Heart left ventricle (tissue), 16 donors: ENCODE measurements around the gene EVA1A. TPM values are rescaled to one million over a fixed set of nuclear protein-coding genes. Genes with fewer than 3 reads are reported as not detected.

Experiments
- ATAC-seq, 4 donors: fragments of 200-7000 bp; cut with Tn5 transposase; one replicate each; pipeline ENCODE4 v1.9.1; 2020 to 2022; ENCODE audit warnings: moderate library complexity in 4 of 4, mild to moderate bottlenecking in 3 of 4, moderate number of reproducible peaks in 1 of 4
- DNase-seq, 5 donors: peaks; one replicate each; pipeline ENCODE4 v3.0.0-alpha.2; 2020
- H3K27ac ChIP-seq, 12 donors: fragments of 200-600 bp; sonication (generic) in 4 of 12; one replicate each; pipeline versions ENCODE4 v1.5.0 to v1.8.0; 2016 to 2022; ENCODE audit warnings: mild to moderate bottlenecking in 2 of 12
- H3K27me3 ChIP-seq, 9 donors: fragments of 200-600 bp; sonication (generic) in 2 of 9; one replicate each; pipeline versions ENCODE4 v1.5.1 to v1.8.0; 2016 to 2022; ENCODE audit warnings: mild to moderate bottlenecking in 3 of 9
- H3K36me3 ChIP-seq, 9 donors: fragments of 200-600 bp; sonication (generic) in 2 of 9; one replicate each; pipeline versions ENCODE4 v1.5.0 to v1.8.0; 2018 to 2022; ENCODE audit warnings: mild to moderate bottlenecking in 2 of 9
- H3K4me1 ChIP-seq, 12 donors: fragments of 200-600 bp; sonication (generic) in 4 of 12; one replicate each; pipeline versions ENCODE4 v1.5.0 to v1.8.0; 2016 to 2022; ENCODE audit warnings: mild to moderate bottlenecking in 3 of 12
- H3K4me3 ChIP-seq, 12 donors: fragments of 200-600 bp; sonication (generic) in 4 of 12; one replicate each; pipeline versions ENCODE4 v1.5.0 to v1.8.0; 2017 to 2022; ENCODE audit warnings: mild to moderate bottlenecking in 9 of 12, moderate library complexity in 4 of 12
- H3K9me3 ChIP-seq, 12 donors: fragments of 200-600 bp; sonication (generic) in 4 of 12; one replicate each; pipeline versions ENCODE4 v1.5.0 to v1.8.0; 2016 to 2022; ENCODE audit warnings: mild to moderate bottlenecking in 1 of 12
- POLR2A ChIP-seq, 2 donors: fragments of 450-650 bp; IDR thresholded peaks; one replicate each; pipeline ENCODE4 v1.6.1; 2017; ENCODE audit warnings: antibody characterized with exemption in 2 of 2, mild to moderate bottlenecking in 2 of 2, moderate library complexity in 2 of 2
- WGBS, 4 donors: extraction: QIAGEN DNeasy Blood & Tissue Kit in 2 of 4; methylation state at CpG; one replicate each; pipeline versions ENCODE4 v1.1.5 to v1.1.7; 2013 to 2018; 5-methylcytosine and 5-hydroxymethylcytosine counted together
- intact Hi-C, 10 donors: fragments of 100-400 bp; cut with DNase I; formaldehyde crosslinking; loops; one replicate each; pipeline versions ENCODE4 v1.11.1 to v1.14.2; 2022
- polyA plus RNA-seq, 2 donors: library from polyadenylated mRNA; stranded (reverse); fragments of 200-250 nt; gene quantifications; one replicate each; pipeline ENCODE4 v1.2.3, GENCODE V29; 2013
- total RNA-seq, 9 donors: library from RNA; depleted of rRNA in 2 of 9; stranded (reverse); fragments of >200 nt in 2 of 9; fragmentation: NEBNext Ultra II Directional in 3 of 9; extraction: Animal tissue kit (Norgen Biotek cat#: 25700) in 3 of 9; gene quantifications; one replicate each; pipeline versions ENCODE4 v1.1.0 to v1.2.4, GENCODE V29; 2016 to 2023
- TF ChIP-seq, protein P1 (sequence below), 12 donors: fragments of 200-600 bp; sonication (generic) in 4 of 12; IDR thresholded peaks; one replicate each; pipeline versions ENCODE4 v1.5.0 to v1.8.0; 2018 to 2022; ENCODE audit warnings: antibody characterized with exemption in 12 of 12, mild to moderate bottlenecking in 5 of 12
- donor health status: ischemic (EF 13 %, LVEDD 7.1; RV severe dilation, severe dysfunction).
- donor health status: healthy with polysubstance abuse.
- donor health status: DM: no; HTN: yes; CAD: no.
- donor health status: DM: no; HTN: no; CAD: no.
- donor health status: ischemic (EF 25% LVEDD 6.9; RV normal size, moderate dysfunction).
- donor health status: ischemic (EF 25% LVEDD 5.7; RV mildly dilated, moderate dysfunction).
- donor health status: healthy.
- donor health status: DM: yes; HTN: yes; CAD: no.
- donor health status: ischemic (EF 35%, LVEDD 5.7; RV mildly dilated, moderate dysfunction).
- donor health status: nonischemic (EF 11% LVEDD 7.7; RV severe dilation, severe dysfunction).
- donor health status: DM: yes; HTN: yes; CAD: no.
- donor health status: PGD.
- donor health status: ischemic (EF 29% LVEDD 5.4; RV normal size, mild dysfunction).
- donor health status: nonischemic (EF 23%, LVEDD 6.1; RV moderate dilation, normal function).

The EVA1A gene
- total and polyA plus RNA-seq, 11 donors = 0.19 to 5.0 (median 1.4) TPM; not detected in 1

- no peaks in the 10 kb centered on the region for H3K9me3 ChIP-seq
- DNase-seq = no peak
- H3K4me1 ChIP-seq = peaks cover 0 to 10% (median 0%) of the 10 kb centered on the region in 12 donors
- no peaks in the 10 kb centered on the region for H3K36me3 ChIP-seq
- no peak for ATAC-seq
- no peak overlapping the region for H3K4me3 ChIP-seq
- 86 to 93% (median 92%) methylated on average over 2 of the region's 2 CpGs for WGBS, 4 donors
- H3K27me3 ChIP-seq = no peaks in the 10 kb centered on the region
- TF ChIP-seq, protein P1, sequence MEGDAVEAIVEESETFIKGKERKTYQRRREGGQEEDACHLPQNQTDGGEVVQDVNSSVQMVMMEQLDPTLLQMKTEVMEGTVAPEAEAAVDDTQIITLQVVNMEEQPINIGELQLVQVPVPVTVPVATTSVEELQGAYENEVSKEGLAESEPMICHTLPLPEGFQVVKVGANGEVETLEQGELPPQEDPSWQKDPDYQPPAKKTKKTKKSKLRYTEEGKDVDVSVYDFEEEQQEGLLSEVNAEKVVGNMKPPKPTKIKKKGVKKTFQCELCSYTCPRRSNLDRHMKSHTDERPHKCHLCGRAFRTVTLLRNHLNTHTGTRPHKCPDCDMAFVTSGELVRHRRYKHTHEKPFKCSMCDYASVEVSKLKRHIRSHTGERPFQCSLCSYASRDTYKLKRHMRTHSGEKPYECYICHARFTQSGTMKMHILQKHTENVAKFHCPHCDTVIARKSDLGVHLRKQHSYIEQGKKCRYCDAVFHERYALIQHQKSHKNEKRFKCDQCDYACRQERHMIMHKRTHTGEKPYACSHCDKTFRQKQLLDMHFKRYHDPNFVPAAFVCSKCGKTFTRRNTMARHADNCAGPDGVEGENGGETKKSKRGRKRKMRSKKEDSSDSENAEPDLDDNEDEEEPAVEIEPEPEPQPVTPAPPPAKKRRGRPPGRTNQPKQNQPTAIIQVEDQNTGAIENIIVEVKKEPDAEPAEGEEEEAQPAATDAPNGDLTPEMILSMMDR (IDR thresholded peaks at IDR 0.05) = no peak
- TF ChIP-seq POLR2A (IDR thresholded peaks at IDR 0.05) = no peak
- H3K27ac ChIP-seq = no peak overlapping the region
- intact Hi-C loops = no loop called here
Measured at GRCh38 chr2:75524276-75524911, 36.3 kb downstream of the EVA1A start.

GRCh38 chr2:75523313-75524275 lies 37.1 kb downstream of the EVA1A start:
- Histone ChIP-seq H3K4me1 (peaks cover 0 to 10% (median 0%) of the 10 kb centered on the region in 12 donors), H3K4me3 (no peak overlapping the region), H3K27ac (no peak overlapping the region), H3K36me3 (no peaks in the 10 kb centered on the region), H3K27me3 (no peaks in the 10 kb centered on the region), H3K9me3 (no peaks in the 10 kb centered on the region)
- TF ChIP-seq POLR2A (IDR thresholded peaks at IDR 0.05) = no peak
- TF ChIP-seq, protein P1 (IDR thresholded peaks at IDR 0.05) = no peak
- ATAC-seq (no peak), DNase-seq (no peak)
- WGBS, 4 donors = 78 to 86% (median 82%) methylated on average over 6 of the region's 6 CpGs
- intact Hi-C loops = no loop called here

- WGBS, 4 donors = 71 to 80% (median 77%) methylated on average over 5 of the region's 5 CpGs
- Histone ChIP-seq H3K27me3 (no peaks in the 10 kb centered on the region), H3K4me1 (peaks cover 0 to 10% (median 0%) of the 10 kb centered on the region in 12 donors), H3K4me3 (no peak overlapping the region), H3K9me3 (no peaks in the 10 kb centered on the region), H3K36me3 (no peaks in the 10 kb centered on the region), H3K27ac (no peak overlapping the region)
- TF ChIP-seq, protein P1 (IDR thresholded peaks at IDR 0.05) = no peak
- no peak for TF ChIP-seq POLR2A (IDR thresholded peaks at IDR 0.05)
- ATAC-seq = peak in 1 of 4 donors; percentile 48
- intact Hi-C loops = no loop called here
- DNase-seq = no peak
Measured at GRCh38 chr2:75522543-75523312, 38.0 kb downstream of the EVA1A start.
